K562 (cell line): Measurements from ENCODE around the gene MSTO1. TPM values are rescaled to one million over a fixed set of nuclear protein-coding genes. Genes with fewer than 3 reads are reported as not detected.

Source experiments
- ARNT ChIP-seq, 2 experiments: fragments of 450-650 bp; IDR thresholded peaks; 2 replicates each; pipeline ENCODE4 v1.6.1; 2016; ENCODE audit warnings: mild to moderate bottlenecking in 1 of 2
- ATF1 ChIP-seq, 2 experiments: fragments of 450-650 bp in 1 of 2; IDR thresholded peaks; 2 replicates each; pipeline ENCODE4 v1.6.1; 2016; ENCODE audit warnings: missing compliant biosample characterization in 1 of 2, missing genetic modification characterization in 1 of 2
- ATF7 ChIP-seq: fragments of 450-650 bp; IDR thresholded peaks from 2 replicates; pipeline ENCODE4 v1.7.1; 2014; ENCODE audit warnings: mild to moderate bottlenecking, moderate library complexity
- BHLHE40 ChIP-seq: IDR thresholded peaks from 2 replicates; pipeline ENCODE4 v1.6.1; 2011; ENCODE audit warnings: low read length, improper control_type of control experiment
- BRD4 ChIP-seq: fragments of 200-600 bp; sonication (generic); IDR thresholded peaks from 2 replicates; pipeline ENCODE4 v1.6.1; 2017; ENCODE audit warnings: inconsistent platforms
- BRF2 ChIP-seq: IDR thresholded peaks from 3 replicates; pipeline ENCODE4 v1.6.1; 2011; ENCODE audit warnings: borderline replicate concordance, mild to moderate bottlenecking; ENCODE audit not compliant: insufficient read length, insufficient read depth
- CXXC5 ChIP-seq: fragments of 250-450 bp; sonication (Bioruptor Pico); IDR thresholded peaks from 2 replicates; pipeline ENCODE4 v1.8.0; 2022; ENCODE audit warnings: inconsistent platforms, mild to moderate bottlenecking, moderate library complexity
- EGR1 ChIP-seq: fragments of 450-650 bp; conservative IDR thresholded peaks from 2 replicates; pipeline ENCODE4 v1.6.1; 2017; ENCODE audit warnings: mild to moderate bottlenecking
- ELK3 ChIP-seq: fragments of 450-650 bp; formaldehyde crosslinking; IDR thresholded peaks from 2 replicates; pipeline ENCODE4 v1.4.0; 2020; ENCODE audit warnings: mild to moderate bottlenecking
- MXI1 ChIP-seq: IDR thresholded peaks from 2 replicates; pipeline ENCODE4 v1.6.1; 2011; ENCODE audit warnings: low read depth, mild to moderate bottlenecking, improper control_type of control experiment, low read length
- NFRKB ChIP-seq: fragments of 450-650 bp; IDR thresholded peaks from 2 replicates; pipeline ENCODE4 v1.6.1; 2016; ENCODE audit warnings: low read depth
- POLR2B ChIP-seq: fragments of 450-650 bp; IDR thresholded peaks from 2 replicates; pipeline ENCODE4 v1.6.1; 2018; ENCODE audit warnings: low read depth; ENCODE audit not compliant: partially characterized antibody
- SMARCA5 ChIP-seq: fragments of 450-650 bp; IDR thresholded peaks from 2 replicates; pipeline ENCODE4 v1.6.1; 2016
- SNIP1 ChIP-seq: fragments of 450-650 bp; IDR thresholded peaks from 2 replicates; pipeline ENCODE4 v1.7.1; 2017; ENCODE audit warnings: low read depth, mild to moderate bottlenecking
- TCF15 ChIP-seq: fragments of 250-450 bp; sonication (Bioruptor Pico); IDR thresholded peaks from 2 replicates; pipeline ENCODE4 v1.8.0; 2022; ENCODE audit warnings: moderate library complexity, mild to moderate bottlenecking, inconsistent platforms
- ZNF184 ChIP-seq: sonication (generic); formaldehyde crosslinking; IDR thresholded peaks from 2 replicates; pipeline ENCODE4 v1.5.0; 2020; ENCODE audit warnings: missing genetic modification reagents
- ZNF407 ChIP-seq: fragments of 450-650 bp; IDR thresholded peaks from 2 replicates; pipeline ENCODE4 v1.6.1; 2016; ENCODE audit warnings: low read depth
- ZNF583 ChIP-seq: fragments of 250-450 bp; sonication (Bioruptor Pico); IDR thresholded peaks from 2 replicates; pipeline ENCODE4 v1.4.0; 2020
- ZNF75A ChIP-seq: fragments of 450-650 bp; formaldehyde crosslinking; IDR thresholded peaks from 2 replicates; pipeline ENCODE4 v1.4.0; 2020; ENCODE audit warnings: mild to moderate bottlenecking
- polyA plus RNA-seq, 8 experiments: library from polyadenylated mRNA; depleted of rRNA in 4 of 8; stranded (reverse) in 5 of 8; unstranded in 3 of 8; fragments of >200 nt; fragmentation: Nextera tagmentation in 2 of 8; fragmentation: Illumina TruSeq in 1 of 8; extraction: Ambion mirVana in 2 of 8; extraction: Trizol in 1 of 8; gene quantifications; 2 replicates each; pipeline versions ENCODE4 v1.2.1 to v1.2.3, GENCODE V29; 2011 to 2014; ENCODE audit warnings: inconsistent platforms in 1 of 8, missing spikeins in 1 of 8
- total RNA-seq, 7 experiments: library from RNA; depleted of rRNA in 6 of 7; stranded (reverse); fragments of >200 nt in 6 of 7; fragmentation: Illumina TruSeq in 2 of 7; extraction: Trizol in 2 of 7; gene quantifications; 2 replicates each; pipeline versions ENCODE4 v1.2.1 to v1.2.3, GENCODE V29; 2011 to 2021; ENCODE audit warnings: low replicate concordance in 1 of 7

The MSTO1 gene
- total and polyA plus RNA-seq, 9 of the 15 experiments (the other 6 are each of a cell fraction or from before 2014, with no cell fraction given): 18.8 to 71.1 (median 47.3) TPM

- TF ChIP-seq SNIP1 (no peak), TCF15 (CRISPR knock-in tag) (no peak), ATF1 (CRISPR knock-in tag; IDR thresholded peaks at IDR 0.05) (peak; percentile 38; the same call in 1 of the 2 replicates), ATF1 (tag; IDR thresholded peaks at IDR 0.05) (peak; percentile 69), ELK3 (CRISPR knock-in tag) (no peak), ZNF407 (no peak), MXI1 (no peak; the same call in 1 of the 2 replicates), POLR2B (peak; percentile 99), BRF2 (no peak), BHLHE40 (peak; percentile 91), ZNF75A (CRISPR knock-in tag) (no peak), NFRKB (peak; percentile 89), ZNF583 (0 out of 2 replicates have a peak, but pooled peaks have one; percentile 57), ZNF184 (CRISPR knock-in tag) (no peak), SMARCA5 (no peak), ARNT (IDR thresholded peaks at IDR 0.05) (no peak), ATF7 (peak; percentile 100), BRD4 (no peak), EGR1 (peak; percentile 93), CXXC5 (CRISPR knock-in tag) (peak; percentile 87)
Measured at GRCh38 chr1:155562581-155563376, 47.2 kb upstream of the MSTO1 start, which contains the start of gene ASH1L (continued).
